Erythroblast (primary cell): ENCODE measurements around the gene HOXB6.

Source experiments
- DNase-seq, 2 experiments: peaks; one replicate each; lab custom pipeline; 2025; lab: John Stamatoyannopoulos, UW
- GATA1 ChIP-seq: IDR thresholded peaks from 2 replicates; pipeline ENCODE4 v1.6.1; 2011; ENCODE audit warnings: low read depth, mild to moderate bottlenecking, control low read depth, low read length, moderate library complexity
- POLR2A ChIP-seq: IDR thresholded peaks from 2 replicates; pipeline ENCODE4 v1.6.1; 2011; ENCODE audit warnings: mild to moderate bottlenecking, low read length

HOXB6 gene

DNA sequence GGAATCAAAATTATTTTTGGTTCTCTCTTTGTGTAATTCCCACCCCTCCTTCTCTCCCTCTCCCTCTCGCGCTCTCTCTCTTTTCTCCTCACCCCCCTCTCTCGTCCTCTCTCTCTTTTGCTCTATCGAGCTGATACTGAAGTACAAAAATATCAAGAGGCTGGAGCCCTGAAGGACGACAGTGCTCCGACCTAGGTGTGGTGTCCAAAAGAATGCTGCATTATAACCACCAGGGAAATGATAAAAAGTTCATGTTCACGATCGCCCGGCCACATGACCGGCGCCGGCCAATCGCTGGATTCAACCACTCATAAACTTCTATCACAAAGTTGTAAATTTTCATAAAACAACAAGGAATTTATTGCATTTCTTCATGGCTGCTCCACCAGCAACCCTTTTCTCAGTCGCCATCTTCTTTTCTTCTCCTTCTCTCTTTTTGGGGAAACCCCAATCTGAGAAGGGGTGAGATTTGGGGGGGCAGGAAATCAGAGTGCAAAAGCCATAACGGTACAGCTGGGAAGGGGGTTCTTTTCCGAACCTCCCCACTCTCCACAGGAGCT lies at the start of gene HOXB6:
HOXB6 (minus strand) TSS at position 217 of the 560 bp plus-strand sequence. CDS start 6,836 bp downstream, outside the sequence.
- no peak for DNase-seq
- TF ChIP-seq POLR2A (no peak), GATA1 (no peak)

DNA sequence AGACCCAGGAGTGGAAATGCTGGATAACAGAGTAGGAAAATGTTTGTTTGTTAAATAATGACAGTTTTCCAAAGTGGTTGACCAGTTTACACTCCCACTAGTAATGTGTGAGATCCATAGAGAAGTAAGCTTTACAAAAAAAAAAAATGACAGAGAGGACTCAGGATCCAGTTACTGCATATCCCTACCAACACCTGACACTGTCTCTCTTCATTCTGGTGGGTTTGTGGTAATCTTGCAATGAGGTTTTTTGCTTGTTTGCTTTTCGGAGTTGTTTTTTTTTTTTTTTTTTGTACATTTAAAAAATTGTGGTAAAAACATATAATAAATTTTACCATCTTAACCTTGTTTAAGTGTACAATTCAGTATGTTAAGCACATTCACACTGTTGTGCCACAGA lies 45.0 kb upstream of the HOXB6 start:
- DNase-seq: no peak
- TF ChIP-seq POLR2A (no peak), GATA1 (no peak)

DNA sequence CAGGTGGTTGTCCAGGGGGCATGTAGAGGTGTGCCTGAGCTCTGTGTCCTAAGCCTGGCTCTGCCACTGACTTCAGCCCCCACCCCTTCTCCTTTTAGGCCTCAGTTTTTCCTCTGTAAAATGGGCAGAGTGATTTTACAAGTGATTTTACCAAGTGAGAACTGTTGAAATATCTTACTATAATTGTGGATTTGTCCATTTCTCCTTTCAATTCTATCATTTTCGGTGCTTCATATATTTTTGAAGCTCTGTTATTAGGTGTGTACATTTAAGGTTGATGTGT lies 43.1 kb upstream of the HOXB6 start:
- DNase-seq: no peak
- TF ChIP-seq GATA1: no peak
- no peak for TF ChIP-seq POLR2A

DNA sequence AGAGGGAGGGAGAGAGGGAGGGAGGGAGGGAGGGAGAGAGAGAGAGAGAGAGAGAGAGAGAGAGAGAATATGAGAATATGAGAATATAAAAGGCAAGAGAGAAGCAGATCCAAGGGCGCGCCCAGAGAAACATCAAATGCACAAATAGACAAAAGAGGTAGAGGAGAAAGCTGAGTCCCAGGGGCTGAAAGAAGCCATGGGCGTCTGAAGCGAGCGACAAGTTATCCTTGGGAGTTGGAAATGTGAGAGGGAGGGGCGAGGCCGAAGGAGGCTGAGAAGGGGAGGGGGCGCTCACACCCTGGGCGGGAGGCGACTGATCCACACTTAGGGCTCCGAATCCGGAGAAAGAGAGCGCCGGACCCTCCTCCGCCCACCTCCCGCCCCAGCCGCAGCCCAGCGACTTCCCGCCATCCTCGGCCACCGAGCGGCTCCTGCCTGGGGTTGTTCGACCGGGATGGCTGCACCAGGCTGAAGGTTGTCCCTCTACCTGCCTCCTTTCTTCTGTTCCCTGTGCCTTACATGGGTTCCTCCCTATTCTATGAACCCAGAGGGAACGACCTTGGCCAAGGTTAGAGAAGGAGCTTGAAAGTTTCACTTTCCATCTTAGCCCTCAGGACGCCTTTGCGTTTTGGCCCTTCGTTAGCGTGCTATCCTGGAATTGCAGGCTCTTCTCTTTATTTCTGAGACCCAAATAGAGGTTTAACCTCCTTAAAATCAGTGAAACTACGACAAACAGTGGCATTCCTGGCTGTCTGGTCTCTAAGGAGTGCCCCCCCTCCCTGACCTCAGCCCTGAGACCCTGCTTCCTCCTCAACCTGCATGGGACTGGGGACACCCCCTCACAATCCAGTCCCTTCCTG lies 42.5 kb upstream of the HOXB6 start:
- TF ChIP-seq POLR2A: no peak
- TF ChIP-seq GATA1: no peak
- no peak for DNase-seq

DNA sequence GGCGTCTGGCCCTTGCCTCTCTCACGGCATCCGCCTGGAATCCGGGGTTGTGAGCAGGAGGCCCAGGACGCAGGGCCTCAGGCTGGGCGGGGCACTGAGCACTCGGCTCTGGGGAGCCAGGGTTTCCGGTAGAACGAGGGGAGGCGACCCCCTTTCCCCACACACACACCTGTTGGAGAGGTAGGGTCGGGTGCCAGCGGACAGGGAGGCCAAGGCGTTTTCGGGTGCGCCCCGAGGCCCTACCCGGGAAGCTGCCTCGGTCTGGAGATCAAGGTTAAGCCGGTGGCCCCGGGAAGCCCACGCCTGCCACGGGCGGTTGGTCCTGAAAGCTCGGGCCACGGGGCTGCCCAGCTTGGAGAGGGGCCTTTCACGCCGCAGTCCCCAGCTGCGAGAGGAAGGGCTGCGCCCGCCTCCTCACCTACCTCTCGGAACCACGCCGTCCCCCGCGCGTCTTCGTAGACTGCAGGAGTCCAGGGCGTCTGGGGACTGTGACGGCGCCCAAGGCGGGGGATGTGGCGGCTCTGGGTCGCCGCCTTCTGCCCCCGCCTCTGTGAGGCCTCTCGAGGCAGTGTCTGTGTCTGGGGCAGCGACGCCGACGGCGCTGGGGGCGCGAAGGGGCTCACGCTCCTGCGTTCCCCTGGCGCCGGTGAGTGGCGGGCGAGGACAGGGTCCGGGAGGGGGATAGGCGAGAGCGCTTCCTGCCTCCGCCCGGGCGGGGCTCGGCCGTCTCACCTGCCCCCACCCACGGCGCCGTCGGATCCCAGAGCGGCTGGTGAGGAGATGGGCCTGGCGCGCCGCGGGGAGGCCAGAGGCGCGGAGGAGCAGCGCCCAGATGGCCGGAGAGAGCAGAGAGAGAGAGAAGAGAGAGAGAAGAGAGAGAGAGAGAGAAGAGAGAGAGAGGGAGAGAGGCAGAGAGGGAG lies 41.7 kb upstream of the HOXB6 start:
- TF ChIP-seq POLR2A (no peak), GATA1 (no peak)
- no peak for DNase-seq

DNA sequence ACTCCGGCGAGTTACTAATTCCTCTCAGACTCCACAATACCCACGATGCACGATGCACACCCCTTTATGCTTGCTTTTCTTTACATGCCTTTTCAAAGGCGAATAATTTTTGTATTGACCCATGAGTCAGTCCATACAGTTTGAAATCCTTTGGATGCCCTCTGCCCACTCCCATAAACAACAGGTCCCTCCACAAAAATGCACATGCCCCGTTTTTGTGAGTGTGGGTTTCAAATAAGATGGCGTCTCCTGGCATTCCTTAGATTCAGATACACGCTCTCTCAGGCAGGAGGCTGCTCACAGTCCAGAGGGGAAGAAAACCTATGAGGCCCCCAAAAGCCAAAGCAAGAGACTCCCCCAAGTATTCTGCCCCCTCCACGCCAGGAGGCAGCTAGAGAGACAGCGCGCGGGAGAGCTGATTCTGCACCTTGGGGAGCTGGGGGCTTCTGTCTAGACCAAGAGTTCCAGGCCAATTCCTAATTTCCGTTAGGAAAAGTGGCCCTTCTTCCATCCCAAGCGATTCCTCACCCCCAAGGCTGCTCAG lies 40.9 kb upstream of the HOXB6 start:
- TF ChIP-seq GATA1 (no peak), POLR2A (no peak)
- DNase-seq: no peak

DNA sequence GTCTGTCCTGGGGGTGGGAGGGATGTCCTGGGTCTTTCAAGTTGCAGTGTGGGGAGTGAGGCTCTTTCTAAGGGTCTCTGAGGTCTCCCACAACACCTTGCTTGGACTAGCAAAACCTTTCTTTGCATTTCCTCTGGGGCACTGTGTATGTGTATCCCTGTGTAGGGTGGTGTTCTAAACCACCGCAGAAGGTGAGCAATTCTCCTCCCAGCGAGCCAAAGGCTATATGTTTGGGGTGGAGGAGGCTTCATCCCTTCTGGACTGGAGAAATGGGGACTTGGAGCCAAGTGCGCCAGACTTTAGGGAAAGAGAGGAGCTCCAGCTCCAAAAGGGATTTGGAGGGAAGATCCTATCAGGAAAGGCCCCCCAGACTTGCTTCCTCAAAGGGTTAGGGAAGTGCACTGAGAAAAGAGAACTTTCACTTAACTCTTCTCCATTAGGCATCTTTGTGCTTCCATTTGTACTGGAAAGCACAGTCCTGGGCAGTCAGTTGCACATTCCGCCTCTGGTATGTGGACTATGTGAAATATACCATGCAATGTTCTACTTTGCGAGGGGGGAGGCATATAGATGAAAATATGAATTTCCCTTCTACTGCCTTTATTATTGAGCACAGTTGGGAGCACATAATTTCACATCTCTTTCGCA lies 40.2 kb upstream of the HOXB6 start:
- DNase-seq: no peak
- TF ChIP-seq POLR2A (no peak), GATA1 (no peak)

DNA sequence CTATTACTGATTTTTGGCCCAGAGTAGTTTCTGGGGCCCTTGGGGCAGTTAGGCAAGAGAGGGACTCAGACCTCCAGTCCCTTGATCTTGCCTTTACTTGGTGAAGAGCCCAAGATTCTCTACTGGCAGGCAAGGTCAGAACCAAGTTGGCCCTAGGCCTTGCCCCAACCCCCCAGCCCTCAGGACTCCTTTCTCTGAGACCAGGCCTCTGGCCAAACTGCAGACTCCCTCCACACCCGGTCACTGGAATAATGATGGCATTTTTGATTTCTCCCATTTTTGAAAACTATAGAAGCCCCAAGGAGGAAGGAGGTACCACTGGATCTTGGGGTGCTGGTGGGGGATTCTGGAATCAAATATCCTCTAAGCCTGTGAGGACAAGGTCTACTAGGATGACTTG lies 39.4 kb upstream of the HOXB6 start:
- TF ChIP-seq GATA1 (no peak), POLR2A (no peak)

DNA sequence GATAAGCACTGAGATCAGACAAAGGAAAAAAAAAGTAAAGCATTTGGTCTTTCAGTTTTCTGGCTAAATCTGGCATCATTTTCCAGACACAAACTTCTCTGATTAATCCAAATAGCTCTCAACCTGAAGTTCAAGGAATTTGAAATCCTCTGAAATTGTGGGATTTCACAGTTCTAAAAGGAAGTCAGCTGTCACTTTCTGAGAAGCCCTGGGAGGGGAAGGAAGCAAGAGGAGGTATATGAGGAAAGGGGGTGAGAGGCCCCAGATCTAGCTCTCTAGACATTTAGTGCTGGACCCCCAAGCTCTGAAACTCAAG lies 38.9 kb upstream of the HOXB6 start:
- no peak for DNase-seq
- TF ChIP-seq GATA1 (no peak), POLR2A (no peak)

More for the DNA sequence above, 39.4 kb upstream of the HOXB6 start:
- DNase-seq: no peak

DNA sequence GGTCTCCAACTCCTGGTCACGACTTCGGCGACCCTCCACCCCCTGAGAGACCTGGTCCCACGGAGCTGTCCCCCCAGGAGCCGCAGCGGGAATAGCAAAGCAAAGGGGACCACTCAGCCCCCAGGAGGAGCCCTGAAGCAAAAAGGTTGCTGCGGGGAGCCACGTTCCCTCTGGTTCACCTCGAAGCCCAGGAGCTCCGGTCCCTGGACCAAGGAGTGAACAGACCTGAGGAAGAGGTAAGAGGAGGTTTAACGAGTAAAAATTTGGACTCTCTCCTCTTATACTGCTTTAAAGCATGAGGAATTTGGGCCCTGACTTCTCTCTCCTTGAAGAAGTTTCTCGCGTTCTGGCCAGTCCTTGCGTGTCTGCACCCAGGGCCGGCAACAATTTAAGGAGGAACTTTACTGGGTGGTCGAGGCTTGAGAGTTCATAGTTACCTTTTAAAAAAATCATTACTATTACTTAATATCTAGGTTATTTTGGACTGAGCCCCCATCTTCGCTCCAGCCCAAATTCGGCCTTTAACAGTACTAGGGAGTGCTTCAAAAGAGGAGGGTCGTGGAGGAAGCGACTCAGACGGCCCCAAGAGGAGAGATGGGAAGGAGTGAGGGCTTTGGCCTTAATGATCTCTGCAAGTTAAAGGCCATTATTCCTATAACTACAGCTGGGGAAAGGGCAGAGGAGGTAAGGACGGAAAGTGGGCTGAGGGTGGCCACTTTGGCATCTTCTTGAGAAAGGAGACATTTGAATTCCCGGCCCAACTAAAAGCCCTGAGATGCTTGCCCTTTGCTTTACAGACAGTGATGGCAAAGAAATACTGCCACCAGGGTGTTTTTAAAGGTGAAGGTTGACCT lies 38.3 kb upstream of the HOXB6 start:
- no peak for DNase-seq
- no peak for TF ChIP-seq POLR2A
- no peak for TF ChIP-seq GATA1

DNA sequence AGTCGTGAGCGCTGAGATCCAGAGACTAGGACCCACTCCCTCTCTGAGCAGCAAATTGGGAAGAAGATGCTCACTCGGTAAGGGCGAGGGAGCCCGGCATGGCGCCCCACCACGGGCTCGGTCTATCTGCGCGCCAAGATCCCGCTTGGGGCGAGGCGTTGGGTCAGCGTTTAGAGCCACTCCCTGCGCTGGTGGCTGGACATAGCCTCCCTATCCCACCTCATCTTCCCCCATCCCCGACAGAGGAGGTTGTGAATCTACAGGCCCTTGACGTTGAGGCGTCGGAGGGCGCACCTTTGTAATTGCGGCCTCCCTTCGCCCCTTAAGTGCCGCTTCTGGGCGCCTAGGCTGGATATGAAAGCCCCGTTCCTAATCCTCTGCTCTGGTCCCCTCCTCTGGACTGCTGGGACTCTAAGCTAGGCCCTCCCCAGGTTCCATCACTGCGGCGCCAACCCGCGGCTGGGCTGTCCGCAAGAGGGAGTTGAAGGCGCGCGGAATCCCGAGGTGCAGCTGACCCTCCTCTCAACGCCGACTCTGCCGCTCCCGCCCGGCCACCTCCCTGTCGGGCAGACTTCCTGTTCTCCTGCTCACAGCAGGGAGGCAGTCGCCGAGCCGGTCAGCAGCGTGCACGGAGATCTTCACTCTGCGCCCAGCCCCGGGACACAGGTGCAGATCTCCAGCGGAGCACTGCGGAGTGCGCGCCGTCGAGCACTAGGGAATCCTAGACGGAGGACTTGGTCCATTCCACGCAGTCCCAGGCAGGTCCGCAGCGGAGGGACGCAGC lies 37.5 kb upstream of the HOXB6 start:
- TF ChIP-seq POLR2A (no peak), GATA1 (no peak)
- DNase-seq: no peak
